ENCODE measurements around the gene DDX49. TPM values are rescaled to one million over a fixed set of nuclear protein-coding genes. Genes with fewer than 3 reads are reported as not detected.

The DDX49 gene
- total RNA-seq, 2 experiments from 2014 or later: 63.7 to 82.4 TPM

- no peaks in the 10 kb centered on the region for H3K79me2 ChIP-seq (ENCODE audit: insufficient read depth, low read depth, low read length)
Measured at GRCh38 chr19:18928018-18928805, 8.7 kb downstream of the DDX49 start.

GRCh38 chr19:18929311-18929710 is 9.8 kb downstream of the DDX49 start:
- H4K20me1 ChIP-seq (ENCODE audit: insufficient read depth, low read length): no peaks in the 10 kb centered on the region
- DNase-seq (ENCODE audit: low spot score): no peak
- ChIA-PET POLR2A (interaction anchor here (0.6 kb wide), 1 partner anchor 651 kb away, joined by 3 read pairs; no protein-coding TSS in a partner anchor), CTCF (ENCODE audit: unreplicated experiment) (no interaction called here)
- no peaks in the 10 kb centered on the region for H3K9me2 ChIP-seq (ENCODE audit: insufficient read depth, low read length)
- no peak overlapping the region for H3K27ac ChIP-seq (ENCODE audit: low read depth, low read length, poor library complexity, severe bottlenecking)
- peaks cover 44% of the 10 kb centered on the region for H3K36me3 ChIP-seq (ENCODE audit: insufficient read depth, low read length)
- no peak overlapping the region for H3K4me3 ChIP-seq (ENCODE audit: low read depth, low read length, poor library complexity, severe bottlenecking)
- H3K79me2 ChIP-seq (ENCODE audit: insufficient read depth, low read depth, low read length): no peaks in the 10 kb centered on the region
- no peak overlapping the region for H3K4me2 ChIP-seq (ENCODE audit: low read length)
- H2AFZ ChIP-seq (ENCODE audit: low read length): no peak overlapping the region
- intact Hi-C loops (cut with micrococcal nuclease; ENCODE audit: unreplicated experiment): no loop called here
- no peaks in the 10 kb centered on the region for H3K9me3 ChIP-seq (ENCODE audit: low read length)
- BruUV-seq (replicated peaks): no TSS peak
- H3K4me1 ChIP-seq (ENCODE audit: insufficient read depth, low read length, poor library complexity, severe bottlenecking): peaks cover 9% of the 10 kb centered on the region
- TF ChIP-seq EZH2phosphoT487 (IDR thresholded peaks at IDR 0.05; ENCODE audit: borderline replicate concordance, low read depth, low read length) (no peak), CTCF (conservative IDR thresholded peaks at IDR 0.05; ENCODE audit: low read length) (no peak)

More at GRCh38 chr19:18928018-18928805, 8.7 kb downstream of the DDX49 start:
- no peak for DNase-seq (ENCODE audit: low spot score)
- TF ChIP-seq EZH2phosphoT487 (IDR thresholded peaks at IDR 0.05; ENCODE audit: borderline replicate concordance, low read depth, low read length) (no peak), CTCF (conservative IDR thresholded peaks at IDR 0.05; ENCODE audit: low read length) (no peak)
- no peaks in the 10 kb centered on the region for H3K9me3 ChIP-seq (ENCODE audit: low read length)
- peaks cover 9% of the 10 kb centered on the region for H3K4me1 ChIP-seq (ENCODE audit: insufficient read depth, low read length, poor library complexity, severe bottlenecking)
- H3K4me3 ChIP-seq (ENCODE audit: low read depth, low read length, poor library complexity, severe bottlenecking): no peak overlapping the region
- ChIA-PET POLR2A (interaction anchor here (1.0 to 1.1 kb wide), 2 partner anchors 9 to 16 kb away, joined by 3 read pairs; partner anchors contain the start of genes COPE and DDX49), CTCF (ENCODE audit: unreplicated experiment) (interaction anchor here (0.6 kb wide), 1 partner anchor 59 kb away, joined by 3 read pairs; no protein-coding TSS in a partner anchor)
- TSS peak; percentile 86 for BruUV-seq (replicated peaks)
- H3K27ac ChIP-seq (ENCODE audit: low read depth, low read length, poor library complexity, severe bottlenecking): no peak overlapping the region
- intact Hi-C loops (cut with micrococcal nuclease; ENCODE audit: unreplicated experiment): no loop called here
- no peak overlapping the region for H2AFZ ChIP-seq (ENCODE audit: low read length)
- no peaks in the 10 kb centered on the region for H3K9me2 ChIP-seq (ENCODE audit: insufficient read depth, low read length)
- no peaks in the 10 kb centered on the region for H4K20me1 ChIP-seq (ENCODE audit: insufficient read depth, low read length)
- H3K36me3 ChIP-seq (ENCODE audit: insufficient read depth, low read length): peaks cover 52% of the 10 kb centered on the region
- H3K4me2 ChIP-seq (ENCODE audit: low read length): no peak overlapping the region

All from OCI-LY7 (cell line).